ENCODE results near the gene SDC3. TPM values are rescaled to one million over a fixed set of nuclear protein-coding genes. Genes with fewer than 3 reads are reported as not detected.

Gene SDC3
- total RNA-seq, 2 donors from 2014 or later: 47.1 to 59.8 TPM

DNA sequence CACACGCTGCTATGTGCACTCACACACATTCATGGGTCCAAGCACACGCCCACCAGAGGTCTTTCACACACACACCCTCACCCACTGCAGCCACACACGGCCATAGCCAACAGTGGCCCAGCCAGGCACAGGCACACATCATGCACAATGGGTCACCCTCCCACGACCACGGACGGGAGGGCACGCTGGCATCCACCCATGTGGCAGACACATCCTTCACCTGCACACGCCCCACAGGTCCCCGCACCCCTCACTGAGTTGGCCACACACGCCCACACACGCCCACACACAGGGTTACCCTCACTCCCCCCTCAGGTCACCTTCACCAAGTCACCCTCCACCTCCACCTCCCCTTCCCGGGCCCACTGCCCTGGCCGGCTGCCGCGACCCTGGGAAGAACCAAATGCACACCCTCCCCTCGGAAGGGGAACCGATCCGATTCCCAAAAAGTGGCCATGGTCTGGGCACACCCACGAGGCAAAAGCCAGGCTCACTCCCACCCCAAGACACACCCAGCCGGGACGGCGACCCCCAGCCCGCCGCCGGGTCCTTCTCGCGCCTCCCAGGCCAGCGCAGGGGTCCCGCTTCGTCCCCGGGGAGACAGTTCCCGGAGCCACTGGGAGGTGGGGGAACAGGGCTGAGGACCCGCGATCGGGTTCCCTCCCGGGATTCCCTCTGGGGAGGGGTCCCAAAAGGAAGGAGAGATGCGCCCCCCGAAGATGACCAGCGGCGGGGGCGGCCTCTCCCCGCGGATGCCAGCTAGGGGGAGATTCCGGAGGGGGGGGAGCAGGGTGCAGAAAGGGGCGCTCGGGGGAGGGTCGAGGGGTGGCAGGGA, 860 bp downstream of the SDC3 start:
- intact Hi-C loops (cut with DNase I): no loop called here
- DNase-seq (ENCODE audit: low spot score): peak; percentile 79

DNA sequence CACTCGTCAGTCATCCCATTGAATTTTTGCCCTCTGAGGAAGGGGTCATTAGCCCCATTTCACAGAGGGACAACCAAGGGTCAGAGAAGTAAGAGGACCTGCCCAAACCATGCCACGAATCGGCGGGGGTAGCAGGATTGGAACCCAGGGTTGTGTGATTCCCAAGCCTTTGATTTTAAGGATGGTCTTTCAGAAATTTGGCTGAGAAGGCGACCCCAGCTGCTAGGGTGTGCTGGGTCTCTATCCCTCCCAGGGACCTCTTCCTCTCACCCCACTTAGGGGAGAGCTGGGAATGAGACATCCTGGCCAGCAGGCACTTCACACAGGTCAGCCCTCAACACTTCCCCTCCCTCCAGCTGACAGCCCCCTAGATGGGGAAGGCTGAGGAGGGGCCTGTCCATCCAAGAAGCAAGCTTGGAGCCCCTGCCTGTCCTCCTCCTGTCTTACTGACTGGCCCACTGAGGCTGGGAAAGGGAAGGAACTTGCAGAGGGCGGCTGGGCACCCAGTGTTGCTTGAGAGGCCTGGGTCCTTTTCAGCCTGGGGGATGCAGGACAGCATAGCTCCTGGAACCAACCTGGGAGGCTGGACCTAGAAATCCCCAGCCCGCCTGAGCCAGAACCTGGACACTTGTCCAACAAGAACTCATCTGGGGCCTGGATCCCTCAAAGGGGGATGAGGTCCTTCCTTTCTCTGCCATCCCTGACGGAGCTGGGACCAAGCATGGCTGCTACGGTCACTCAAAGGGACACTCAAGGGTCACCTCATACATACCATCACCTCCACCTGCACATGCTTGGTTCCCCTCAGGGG, 1.7 kb downstream of the SDC3 start:
- intact Hi-C loops (cut with DNase I): no loop called here
- peak; percentile 66 for DNase-seq (ENCODE audit: low spot score)

DNA sequence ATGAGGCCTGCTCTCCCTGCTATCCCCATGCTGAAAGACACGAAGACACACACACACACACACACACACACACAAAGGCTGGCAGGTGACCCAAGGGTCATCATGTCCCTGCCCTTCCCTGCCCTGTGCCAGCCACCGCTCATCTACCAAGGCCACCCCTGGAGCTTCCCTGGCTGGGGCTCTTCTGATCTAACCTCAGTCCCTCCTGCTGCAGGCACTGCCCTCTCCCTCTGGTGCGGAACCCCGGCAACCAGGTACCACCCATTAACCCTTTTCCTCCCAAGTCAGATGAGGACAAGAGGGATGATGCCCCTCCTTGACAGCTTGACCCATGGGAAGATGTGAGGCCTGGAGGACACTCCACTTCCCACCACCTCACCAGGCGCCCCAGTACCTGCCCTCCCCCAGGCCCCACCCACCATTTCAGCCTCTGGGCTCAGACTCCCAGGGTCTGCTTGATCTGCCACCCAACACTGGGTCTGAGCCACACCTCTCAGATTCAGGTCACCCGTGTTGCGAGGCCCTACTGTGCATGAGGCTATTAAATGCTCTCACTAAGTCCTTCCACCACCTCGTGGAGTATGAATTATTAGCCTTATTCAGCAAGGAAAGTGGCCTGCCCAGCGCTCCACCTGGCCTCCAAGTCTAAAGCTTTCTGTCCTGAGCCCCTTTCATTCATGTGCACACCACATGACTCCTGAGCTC, 2.5 kb downstream of the SDC3 start:
- peak; percentile 71 for DNase-seq (ENCODE audit: low spot score)
- intact Hi-C loops (cut with DNase I): no loop called here

DNA sequence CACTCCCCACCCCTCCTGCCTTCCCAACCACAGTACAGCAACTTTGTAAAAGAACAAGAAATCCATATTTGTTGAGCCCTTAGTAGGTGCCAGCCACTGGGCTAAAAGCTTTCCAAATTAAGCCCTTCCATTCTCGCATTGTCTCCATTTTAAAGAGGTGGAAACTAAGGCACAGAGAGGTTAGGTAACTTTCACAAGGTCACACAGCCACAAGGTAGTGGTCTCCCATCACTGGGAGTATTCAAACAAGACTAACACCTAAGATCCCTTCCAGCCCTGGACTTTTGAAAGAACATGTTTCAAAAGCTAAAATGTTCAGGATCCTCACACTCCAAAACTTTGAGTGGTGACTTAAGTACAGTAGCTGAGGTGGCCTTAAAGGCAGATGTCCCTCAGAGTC, 3.2 kb downstream of the SDC3 start:
- DNase-seq (ENCODE audit: low spot score): no peak
- intact Hi-C loops (cut with DNase I): no loop called here

DNA sequence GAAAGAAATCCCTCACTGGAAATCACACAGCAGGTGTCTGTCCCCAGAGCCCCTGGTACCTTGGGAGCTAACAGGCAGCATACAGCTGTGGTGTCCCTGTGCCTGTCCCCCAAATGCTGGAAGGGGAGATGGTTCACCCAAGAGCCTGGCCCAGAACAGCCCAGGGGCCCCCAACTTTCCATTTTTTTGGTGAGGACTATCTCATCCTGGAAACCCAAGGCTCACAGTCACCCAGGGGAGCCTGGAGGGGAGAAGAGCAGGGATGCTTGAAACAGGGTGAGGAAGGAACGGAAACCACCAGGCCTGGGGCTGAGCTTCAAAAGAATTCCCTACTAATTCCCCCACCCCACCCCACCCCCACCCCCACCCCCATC, 3.6 kb downstream of the SDC3 start:
- intact Hi-C loops (cut with DNase I): no loop called here
- peak; percentile 51 for DNase-seq (ENCODE audit: low spot score)

DNA sequence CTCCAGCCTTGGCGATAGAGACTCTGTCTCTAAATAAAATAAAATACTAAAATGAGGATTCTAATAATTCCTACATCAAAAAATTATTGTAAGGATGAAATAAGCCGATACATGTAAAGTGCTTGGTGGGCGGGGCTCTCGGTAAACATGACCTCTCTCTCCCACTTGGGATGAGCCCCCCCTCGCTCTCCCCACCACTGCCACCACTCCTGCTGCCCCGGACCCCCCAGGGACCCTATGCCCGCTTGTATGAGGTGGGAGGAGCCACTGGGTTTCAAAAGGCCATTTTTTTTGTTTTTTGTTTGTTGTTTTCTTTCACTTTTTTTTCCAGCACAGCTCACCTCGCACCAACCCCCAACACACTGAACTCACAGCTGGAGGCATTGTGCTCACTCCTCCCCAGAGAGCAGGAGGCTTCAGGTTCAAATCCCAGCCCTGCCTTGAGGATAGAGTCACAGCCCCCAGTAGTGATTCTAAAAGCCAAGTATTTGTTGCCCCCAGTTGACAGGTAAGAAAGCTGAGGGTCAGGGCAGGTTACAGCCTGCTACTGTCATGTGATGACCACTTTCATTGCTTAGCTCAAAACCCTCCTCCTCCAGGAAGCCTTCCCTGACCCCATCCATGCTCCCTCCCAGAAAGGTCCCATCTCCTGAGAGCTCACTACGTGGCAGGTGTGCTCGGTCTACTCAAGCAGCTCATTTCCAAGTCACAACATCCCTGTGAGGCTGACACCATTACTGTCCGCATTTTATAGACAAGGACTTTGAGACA, 4.2 kb downstream of the SDC3 start:
- DNase-seq (ENCODE audit: low spot score): peak; percentile 48
- intact Hi-C loops (cut with DNase I): no loop called here

DNA sequence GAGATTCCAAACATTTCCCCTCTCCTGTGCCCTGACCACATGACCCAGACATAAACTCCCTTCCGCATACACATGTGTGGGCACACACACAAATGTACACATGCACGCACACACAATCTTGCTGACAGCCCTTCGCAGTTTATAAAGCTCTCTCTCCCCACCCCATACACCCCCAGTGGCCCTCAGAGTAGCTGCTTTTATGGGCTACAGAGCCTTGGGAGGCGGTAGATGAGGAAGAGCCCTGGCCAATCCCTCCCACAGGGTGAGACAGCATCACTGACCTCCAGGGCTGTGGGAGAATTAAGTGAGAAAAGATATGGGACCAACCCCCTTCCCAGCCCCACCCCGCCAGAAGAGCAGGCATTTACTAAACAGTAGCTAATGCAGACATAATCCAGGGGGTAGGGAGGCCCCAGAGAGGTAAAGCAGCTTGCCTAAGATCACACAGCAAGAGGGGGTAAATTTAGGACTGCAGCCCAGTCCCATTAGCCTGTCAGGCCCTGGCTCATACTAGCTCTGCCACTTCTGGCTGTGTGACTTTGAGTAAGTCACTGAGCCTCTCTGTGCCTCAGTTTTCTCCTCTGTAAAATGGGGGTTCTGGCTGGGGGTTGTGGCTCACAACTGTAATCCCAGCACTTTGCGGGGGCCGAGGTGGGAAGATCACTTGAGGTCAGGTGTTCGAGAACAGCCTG, 5.1 kb downstream of the SDC3 start:
- intact Hi-C loops (cut with DNase I): no loop called here

DNA sequence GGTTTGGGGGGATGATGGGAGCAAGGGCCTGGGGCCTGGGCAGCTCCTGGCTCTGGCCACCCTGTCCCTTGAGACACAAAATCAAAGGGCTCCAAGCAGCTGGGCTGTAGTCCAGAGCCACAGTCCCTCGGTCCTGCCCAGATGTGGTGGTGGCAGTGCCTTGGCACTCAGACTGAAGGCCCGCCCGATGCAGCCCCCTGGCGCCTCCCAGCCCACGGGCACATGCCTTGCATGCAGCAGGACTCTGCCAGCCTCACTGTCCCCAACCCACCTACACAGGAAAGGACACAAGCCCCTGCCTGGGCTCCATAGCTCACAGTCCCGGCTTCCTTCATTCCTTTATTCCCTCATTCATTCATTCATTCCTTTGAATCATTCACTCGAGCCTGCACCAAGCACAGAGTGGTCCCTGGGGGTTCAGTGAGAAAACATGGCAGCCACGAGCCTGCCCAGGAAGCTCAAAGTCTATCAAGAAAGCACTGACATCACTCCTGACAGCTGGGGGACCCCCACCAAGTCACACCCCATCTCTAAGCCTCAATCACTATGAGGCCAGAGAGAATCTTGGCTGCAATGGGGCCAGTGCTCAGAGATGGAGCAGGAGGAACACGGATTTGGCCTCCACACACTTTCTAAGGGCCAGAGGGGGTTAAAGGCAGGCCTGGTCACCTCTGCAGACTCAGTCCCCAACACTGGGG, 5.8 kb downstream of the SDC3 start:
- intact Hi-C loops (cut with DNase I): no loop called here
- DNase-seq (ENCODE audit: low spot score): peak; percentile 74

More for the DNA sequence above, 5.1 kb downstream of the SDC3 start:
- peak; percentile 71 for DNase-seq (ENCODE audit: low spot score)

DNA sequence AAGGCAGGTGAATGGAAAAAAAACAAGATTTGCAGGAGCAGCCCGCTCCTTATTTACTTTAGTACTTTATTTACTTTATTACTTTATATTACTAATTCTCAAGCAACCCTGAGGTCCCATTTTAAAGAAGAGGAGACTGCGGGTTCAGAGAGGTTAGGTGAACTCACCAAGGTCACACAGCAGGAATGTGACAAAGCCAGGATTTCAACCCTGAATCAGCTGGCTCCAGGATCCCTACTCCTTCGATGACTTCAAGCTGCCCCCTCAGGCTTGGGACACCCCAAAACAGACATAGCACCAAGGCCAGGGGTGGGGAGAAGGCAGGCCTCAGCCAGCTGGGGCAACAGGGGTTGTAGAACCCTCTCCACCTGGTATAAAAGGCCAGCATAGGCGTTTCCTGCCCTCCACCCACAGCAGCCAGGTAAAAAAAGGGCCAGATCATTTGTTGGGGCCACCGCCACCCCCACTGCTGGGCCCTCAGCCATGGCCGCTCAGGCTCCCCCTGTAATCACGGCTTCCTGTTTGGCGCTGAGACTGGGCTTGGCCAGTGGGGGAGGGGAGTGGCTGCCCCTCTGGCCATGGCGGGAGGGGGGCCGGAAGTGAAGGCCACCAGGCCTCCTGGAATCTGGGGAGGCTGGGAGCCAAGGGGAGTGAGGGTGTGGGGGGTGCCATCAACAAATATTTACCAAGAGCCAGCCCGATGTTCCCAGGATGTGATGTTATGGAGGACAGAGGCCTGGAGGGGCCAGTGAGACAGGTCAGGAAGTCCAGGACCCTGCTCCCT, 6.6 kb downstream of the SDC3 start:
- DNase-seq (ENCODE audit: low spot score): peak; percentile 69
- intact Hi-C loops (cut with DNase I): no loop called here

DNA sequence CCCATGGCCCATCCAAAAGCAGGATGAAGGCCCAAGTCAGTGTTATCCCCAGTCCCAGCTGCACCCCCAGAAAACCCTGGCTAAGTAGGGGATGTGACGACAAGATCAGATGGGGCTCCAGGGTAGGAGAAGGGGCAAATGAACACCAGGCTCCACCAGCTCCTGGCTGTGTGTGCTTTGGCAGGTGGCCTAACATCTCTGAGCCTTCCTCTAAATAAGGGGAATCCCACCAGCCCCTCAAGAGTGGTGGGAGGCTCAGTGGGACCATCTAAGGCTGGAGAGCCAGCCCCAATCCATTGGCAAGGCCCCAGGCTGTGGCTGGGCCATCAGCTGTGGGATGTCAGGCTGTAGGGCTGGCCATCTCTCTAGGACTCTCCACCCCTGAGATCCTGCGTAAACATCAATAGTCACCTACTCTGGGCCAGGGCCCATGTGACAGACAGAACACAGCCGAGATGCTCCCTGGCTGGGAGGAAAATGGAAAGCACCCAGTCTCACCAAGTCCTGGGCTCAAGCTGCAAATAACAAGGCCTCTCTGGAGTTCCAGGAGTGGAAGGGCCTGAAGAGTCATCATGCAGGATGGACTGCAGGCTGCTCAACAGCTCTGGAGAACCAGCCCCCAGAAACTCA, 7.5 kb downstream of the SDC3 start:
- intact Hi-C loops (cut with DNase I): no loop called here
- DNase-seq (ENCODE audit: low spot score): no peak

DNA sequence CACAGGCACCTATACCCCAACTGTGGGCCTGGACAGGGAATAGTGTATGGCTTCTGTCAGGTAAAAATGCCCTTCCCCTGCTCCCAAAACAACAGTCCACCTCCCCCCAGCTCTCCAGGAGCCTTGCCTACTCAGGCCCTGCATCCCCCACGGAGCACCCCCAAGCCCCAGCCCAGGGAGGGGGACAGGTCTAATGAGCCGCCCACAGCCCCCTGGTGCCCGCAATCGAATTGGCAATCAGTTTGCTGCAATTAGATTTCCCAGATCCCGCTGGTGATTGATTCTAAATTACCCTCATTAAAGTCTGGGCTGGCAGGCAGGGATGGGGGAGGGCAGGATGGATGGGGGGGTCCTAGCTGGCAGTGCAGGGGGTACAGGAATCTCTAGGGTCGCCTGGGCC, 8.1 kb downstream of the SDC3 start:
- intact Hi-C loops (cut with DNase I): no loop called here
- DNase-seq (ENCODE audit: low spot score): no peak

DNA sequence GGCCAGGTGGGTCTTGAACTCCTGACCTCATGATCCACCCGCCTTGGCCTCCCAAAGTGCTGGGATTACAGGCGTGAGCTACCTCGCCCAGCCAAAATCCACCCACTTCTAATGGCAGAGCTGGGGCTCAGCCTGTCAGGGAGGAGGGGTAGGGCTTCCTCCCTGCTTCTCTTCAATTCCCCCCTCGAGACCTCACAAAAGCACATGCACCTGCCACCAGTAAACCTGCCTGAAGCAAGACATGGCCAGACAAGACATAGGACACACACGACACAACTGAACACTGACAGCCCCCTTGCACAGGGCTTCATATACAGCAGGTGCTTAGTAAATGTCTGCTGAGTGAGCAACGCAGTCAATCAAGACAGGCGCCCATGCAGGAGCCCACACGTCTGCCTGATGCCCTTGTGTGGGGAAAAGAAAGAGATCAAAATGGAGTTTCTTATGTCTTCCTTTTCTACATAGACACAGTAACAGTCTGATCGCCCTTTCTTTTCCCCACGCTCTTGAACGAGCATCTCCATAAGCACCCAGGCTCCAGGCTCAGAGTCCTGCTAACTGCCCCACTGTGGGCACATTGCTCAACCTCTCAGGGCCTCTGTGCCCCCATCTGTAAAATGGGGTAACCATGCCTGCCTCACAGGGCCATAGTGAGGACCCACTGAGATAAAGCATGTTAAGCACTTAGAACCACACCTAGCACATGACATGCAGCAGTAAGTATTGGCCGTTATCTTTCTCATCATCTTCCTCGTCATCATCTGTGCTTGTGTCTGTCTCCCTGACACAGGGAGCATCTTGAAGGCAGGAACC, 8.8 kb downstream of the SDC3 start:
- intact Hi-C loops (cut with DNase I): no loop called here
- DNase-seq (ENCODE audit: low spot score): no peak

DNA sequence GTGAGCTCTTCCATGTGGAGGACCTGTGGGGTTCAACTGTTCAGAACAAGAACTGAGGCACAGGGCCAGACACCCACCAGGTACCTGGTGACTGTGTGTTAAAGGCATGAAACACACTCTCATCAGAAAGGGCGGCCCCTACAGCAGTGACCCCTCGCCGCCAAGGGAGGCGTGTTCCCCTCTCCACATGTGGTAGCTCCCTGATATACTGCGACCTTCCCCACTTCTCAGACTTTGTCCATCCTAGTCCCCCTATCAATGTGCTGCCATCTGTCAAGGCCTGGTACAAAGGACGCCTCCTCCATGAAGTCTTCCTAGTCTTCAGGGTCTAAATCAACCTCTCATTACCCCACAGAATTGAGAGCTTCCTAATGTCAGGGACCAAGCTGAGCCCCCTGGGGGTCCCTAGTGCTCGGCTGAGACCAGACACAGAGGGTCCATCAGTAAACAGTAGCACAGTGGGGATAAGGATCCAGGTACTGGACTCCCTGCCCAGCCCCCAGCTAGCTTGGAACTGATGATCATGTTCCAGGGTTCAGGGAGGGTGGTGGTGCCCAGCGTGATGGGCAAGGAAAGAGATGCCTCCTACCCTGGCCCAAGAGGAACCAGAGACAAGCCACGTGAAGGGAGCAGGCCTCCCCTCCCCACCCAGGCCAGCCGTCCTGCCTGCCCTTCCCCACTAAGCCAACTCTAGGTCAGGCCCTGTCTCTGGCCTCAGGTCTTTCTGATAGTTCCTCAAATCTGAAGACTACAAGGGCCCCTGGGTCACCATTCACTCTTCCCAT, 10.3 kb downstream of the SDC3 start:
- intact Hi-C loops (cut with DNase I): no loop called here
- DNase-seq (ENCODE audit: low spot score): no peak

DNA sequence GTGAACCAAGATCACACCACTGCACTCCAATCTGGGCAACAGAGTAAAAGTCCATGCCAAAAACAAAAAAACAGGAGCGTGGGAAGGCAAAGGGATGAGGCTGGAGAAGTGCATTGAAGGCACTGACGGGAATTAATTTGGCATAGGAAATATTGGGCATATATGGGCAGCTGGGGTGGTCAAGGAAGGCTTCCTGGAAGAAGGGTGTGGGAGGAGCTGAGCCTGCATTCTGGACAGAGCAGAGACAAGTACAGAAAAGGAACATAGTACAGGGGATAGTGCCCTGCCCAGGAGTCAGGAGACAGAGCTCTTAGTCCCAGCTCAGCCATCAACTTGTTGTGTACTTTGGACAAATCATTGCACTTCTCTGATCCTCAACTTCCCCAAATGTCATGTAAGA, 11.7 kb downstream of the SDC3 start:
- intact Hi-C loops (cut with DNase I): no loop called here
- no peak for DNase-seq (ENCODE audit: low spot score)

DNA sequence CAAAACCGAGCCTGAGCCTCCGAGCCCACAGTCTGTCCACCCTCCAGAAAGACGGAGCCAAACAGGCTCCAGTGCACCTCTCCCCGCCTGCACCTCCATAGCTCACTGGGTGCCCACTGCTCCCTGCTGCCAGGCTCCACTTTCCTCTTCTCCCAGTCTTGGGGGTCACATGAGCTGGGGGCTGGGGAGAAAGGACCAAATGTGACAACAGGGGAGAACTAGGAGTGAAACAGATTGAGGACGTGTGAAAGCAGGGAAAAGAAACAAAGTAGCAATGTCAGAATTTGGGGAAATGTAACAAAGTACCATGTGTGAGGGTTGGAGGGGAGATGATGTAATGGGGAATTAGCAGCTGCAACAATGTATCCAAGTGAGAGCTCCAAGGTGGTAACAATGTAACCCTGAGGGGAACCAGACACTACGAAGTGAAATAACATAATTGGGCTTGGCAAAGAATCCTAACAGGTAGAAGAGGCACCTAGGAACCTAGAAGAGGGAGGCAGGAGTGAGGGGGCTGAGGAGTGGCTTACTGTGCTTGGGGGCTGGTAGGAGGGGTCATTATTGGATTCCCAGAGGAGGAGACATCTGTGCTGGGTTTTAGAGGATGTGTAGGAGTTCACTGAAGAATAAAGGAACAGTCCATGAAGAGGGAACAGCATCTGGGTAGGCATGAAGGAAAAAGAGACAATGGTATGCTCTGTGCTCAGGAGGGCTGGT, 12.5 kb downstream of the SDC3 start:
- intact Hi-C loops (cut with DNase I): no loop called here
- DNase-seq (ENCODE audit: low spot score): no peak
